Activated T-cell treated with anti-CD3 and anti-CD28 coated beads for 24 hours (primary cell): ENCODE results near the gene CRYBB3.

ENCODE experiments used
- DNase-seq: peaks from one replicate; pipeline ENCODE4 v3.0.0-alpha.2; 2020; ENCODE audit warnings: low read depth

CRYBB3 gene

DNA sequence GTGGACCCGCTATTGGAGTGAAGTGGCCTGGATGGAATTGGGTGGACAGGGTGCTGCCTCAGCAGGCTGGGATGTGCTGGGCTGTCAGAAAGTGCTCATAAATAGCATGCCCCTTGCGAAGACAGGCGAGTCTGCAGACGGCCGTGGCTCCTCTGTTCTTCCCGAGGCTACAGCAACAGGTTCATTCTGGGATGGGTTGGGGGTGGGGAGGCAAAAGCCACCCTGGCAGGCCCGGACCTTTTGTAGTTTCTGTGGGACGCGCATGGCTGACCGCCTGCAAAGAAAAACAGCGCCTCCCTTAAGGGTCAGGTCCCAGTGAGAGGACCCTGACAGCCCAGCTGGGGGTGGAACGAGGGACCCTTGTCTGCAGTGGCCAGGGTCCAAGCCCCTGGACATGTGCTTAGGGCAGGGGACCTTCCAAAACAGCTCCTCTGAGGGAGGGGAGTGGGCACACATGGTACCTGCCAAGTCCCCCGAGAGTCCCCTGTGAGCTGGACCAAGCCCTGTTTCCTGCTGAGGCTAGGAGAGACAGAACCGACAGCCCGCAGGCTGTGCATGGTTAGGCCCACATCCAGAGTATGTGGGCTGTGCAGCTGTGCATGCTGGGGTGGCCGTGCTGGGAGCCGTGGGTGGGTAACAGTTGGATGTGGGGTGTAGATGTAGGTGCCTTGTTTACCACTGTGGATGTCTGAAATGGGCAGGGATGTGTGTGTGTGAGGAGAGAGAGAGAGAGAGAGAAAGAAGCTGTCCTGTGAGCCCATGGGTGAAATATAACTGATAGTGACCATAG is at the start of gene CRYBB3:
CRYBB3 (plus strand) TSS at position 128 of the 790 bp plus-strand sequence. CDS start 1,539 bp downstream, outside the sequence.
- DNase-seq = no peak

DNA sequence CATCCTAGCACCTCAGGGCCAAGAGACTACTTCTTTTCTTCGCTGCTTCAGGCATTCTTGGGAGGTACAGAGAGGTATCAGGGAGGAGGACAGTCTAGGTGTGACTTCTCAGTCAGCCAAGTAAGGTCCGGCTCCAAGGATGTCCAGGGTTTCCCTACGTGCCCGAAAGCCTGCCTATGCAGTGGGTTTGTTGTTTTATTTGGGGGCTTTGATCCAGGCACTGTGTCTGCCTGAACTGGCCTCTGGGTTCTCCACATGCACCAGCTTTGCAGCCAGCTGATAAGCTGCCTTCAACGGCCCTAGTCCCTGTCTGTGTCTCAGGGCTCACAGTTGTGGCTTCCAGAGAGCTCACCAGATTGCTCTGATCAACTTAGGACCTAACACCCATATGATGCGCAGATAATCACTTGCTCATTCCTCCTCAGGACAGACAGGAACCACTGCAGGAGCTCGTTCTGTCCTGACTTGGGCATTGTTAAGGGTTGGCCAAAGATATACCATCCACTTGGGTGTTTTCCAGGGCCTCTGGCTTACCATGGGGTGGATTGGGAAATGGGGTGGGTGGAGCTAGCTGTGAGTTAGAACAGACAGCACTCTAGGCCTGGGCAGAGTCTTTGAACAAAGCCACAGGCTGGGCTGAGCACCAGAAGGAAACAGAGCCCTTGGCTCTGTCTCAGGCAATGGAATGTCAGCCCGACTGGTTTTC is 45.5 kb upstream of the CRYBB3 start:
- no peak for DNase-seq

DNA sequence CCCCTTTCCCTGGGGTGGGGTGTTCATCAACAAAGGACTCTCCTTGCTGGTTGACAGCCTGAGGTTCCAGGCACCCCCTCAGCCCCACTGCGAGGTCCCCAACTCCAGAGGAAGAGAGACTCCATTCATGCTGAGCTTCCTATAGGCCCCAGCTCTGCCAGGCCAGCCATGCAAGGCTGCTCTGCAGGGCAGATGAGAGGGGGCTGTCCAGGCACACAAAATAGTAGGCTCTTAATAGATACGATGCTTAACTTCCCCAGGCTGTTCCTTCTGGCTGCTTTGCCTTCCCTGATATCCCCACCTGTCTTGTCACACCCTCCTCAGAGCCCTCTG is 45.0 kb upstream of the CRYBB3 start:
- DNase-seq = no peak

DNA sequence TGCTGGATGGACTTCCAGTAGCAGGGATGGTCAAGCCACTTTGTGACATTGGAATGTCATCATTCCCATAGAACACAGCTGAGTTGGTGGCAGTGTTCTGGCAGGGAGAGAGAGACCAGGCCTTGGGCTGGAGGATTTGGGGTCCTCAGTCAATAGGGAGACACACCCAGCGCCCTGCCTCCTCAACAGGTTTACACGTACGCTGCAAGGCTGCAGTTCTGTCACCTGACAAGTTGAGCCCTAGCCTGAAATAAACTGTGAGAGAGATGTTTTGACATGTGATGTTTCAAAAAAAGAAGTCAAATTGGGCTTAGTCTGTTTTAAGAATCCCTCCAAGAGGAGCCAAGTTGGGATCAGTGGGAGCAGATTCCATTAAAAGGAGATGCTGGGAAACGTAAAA is 42.9 kb upstream of the CRYBB3 start:
- no peak for DNase-seq

DNA sequence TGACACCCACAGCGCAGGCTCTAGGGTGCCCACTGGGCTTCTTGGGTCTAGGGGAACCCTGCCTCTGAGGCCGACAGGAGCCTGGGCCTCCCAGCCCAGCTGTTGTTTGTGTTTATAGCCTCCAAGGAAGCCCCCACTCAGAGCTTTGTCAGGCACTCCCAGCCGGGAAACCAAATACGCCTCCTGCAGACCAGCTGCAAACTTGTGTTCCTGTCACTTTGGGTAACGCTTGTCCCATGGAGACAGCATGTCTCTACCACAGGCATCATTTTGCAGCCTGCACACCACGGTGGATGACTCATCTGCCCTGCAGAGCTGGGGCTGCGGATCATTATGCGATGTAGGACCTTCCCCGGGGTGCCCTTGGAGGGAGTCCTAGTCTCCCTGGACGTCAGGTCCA is 40.6 kb upstream of the CRYBB3 start:
- no peak for DNase-seq

DNA sequence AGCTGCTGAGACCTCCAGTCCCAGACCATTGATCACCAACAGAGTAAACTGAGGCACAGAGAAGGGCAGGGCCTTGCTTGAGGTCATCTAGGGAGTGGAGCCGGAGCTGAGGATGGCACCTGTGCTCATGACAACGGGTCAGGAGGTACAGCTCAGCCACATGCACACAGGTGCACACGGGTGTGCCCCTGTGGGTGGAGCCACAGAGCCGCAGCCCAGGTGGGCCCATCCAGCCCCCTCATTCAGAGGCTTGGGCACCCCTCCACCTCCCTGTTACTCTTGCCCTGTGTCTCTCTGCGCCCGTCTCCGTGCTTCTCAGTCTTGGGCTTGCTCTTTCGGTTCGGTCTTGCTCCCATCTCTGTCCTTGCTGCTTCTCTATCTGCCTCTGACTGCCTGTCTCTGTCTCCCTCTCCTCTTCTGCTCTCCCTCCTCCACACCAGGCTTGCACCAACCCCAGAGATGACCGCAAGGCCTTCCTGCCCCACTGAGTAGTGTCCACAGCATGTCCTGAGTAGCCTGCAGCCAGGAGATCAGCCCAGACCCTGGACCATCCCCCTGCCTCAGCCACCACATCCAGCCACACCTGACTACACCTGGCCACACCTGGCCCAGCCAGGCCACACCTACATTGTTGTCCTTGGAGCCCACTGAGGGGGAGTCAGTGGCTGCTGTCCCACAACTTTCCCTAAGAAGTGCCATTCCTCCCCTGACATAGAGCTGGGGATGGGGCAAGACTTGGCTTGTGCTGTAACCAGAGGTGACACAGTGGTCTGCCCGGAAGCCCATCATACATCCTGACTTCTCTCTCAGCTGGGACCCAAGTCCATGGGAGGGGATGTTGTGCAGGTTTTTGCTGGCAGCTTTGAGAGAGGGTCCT is 39.3 kb upstream of the CRYBB3 start:
- no peak for DNase-seq

DNA sequence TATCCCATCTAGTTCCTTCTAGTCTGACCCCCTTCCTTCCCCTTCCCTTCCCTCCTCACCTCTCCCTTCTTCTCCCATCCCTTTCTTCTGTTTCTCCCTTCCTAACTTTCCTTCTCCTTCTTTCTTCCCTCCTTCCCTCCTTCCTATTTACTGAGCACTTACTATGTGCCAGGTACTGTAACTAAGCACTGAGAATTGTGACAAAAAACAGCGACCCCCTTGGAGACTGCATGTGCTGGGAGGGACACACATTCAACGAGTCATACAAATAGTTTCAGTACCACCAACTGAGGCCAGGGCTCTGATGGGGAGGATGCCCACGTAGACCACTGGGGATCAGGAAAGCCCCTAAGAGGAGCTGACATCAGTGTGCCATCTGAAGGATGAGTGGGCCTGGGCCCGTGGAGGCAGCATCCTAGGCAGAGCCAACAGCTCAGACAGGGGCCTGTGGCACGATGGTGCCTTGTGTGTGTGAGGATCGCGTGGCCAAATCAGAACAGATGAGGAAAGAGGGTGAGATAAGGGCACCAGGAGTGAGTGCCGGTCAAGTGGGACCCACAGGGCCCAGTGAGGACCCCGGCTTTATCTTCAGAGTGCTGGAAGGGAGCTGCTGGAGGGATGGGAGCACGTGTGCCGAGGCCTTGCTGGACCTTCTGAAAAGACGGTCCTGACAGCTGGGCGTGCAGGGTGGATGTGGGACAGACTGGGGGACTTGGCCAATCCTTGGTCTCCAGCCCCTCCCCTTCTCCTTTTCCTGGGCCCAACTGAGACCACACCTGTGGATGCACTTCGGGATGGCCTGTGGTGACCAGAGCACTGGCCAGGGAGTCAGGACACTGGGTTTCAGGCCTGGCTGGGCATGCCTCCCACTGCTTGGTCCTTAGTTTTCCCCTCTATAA is 38.4 kb upstream of the CRYBB3 start:
- no peak for DNase-seq

DNA sequence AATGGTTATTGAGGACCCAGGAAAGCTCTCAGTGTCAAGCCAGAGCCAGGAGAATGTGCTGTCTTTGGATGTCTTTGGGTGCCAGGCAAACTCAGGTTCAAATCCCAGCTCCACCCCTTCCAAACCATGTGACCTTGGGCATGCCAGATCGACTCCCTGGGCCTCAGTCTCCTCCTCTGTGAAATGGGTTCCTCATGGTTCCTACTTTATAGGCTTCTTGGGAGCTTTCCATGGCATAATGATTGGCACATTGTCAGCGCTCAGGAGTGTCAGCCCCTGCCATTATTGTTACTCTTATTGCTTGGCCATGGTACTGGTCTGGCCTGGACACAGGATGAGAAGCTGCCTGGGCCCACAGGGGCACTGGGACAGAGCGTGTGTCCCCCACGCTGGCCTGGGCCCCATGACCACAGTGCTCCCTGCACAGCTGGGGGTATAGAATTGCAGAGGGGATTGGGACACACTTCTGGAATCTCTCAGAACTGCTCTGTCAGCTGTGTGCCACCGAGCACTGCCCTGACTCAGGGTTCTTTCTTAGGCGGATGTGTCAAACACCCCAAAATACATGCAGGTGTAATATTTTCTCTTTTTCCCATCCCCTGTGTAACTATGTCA is 37.6 kb upstream of the CRYBB3 start:
- no peak for DNase-seq

DNA sequence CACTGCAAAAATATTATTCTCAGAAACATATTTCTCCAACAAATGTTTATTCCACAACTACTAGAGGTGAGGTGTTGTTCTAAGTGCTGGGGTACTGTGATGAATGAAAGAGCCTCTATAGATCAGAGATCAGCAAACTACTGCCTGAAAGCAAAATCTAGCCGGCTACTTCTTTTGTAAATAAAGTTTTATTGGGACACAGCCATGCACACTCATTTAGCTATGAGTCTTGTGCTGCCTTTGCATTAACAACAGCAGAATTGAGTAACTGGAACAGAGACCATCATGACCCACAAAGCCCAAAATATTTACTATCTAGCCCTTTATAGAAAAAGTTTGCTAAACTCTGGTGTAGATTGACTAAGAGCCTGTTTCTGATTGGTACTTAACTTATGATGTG is 37.1 kb upstream of the CRYBB3 start:
- DNase-seq = no peak

DNA sequence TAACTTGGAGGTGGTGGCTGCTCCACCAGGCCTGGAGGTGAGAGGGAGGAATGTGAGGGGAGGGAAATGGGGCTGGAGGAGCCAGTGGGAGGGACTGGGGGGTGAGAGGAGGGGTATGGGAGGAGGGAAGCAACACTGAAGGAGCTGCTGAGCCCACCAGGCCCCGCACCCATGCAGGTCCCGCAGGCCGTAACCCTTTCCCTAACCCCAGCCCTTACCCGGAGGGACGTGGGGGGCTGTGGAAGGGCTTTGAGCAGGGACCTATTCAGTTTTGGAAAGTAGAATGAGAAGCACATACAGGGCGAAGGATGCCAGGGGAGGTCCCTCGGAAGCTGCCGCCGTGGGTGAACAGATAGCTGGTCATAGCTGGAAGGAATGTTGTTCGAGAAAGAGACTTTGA is 33.9 kb upstream of the CRYBB3 start:
- no peak for DNase-seq

DNA sequence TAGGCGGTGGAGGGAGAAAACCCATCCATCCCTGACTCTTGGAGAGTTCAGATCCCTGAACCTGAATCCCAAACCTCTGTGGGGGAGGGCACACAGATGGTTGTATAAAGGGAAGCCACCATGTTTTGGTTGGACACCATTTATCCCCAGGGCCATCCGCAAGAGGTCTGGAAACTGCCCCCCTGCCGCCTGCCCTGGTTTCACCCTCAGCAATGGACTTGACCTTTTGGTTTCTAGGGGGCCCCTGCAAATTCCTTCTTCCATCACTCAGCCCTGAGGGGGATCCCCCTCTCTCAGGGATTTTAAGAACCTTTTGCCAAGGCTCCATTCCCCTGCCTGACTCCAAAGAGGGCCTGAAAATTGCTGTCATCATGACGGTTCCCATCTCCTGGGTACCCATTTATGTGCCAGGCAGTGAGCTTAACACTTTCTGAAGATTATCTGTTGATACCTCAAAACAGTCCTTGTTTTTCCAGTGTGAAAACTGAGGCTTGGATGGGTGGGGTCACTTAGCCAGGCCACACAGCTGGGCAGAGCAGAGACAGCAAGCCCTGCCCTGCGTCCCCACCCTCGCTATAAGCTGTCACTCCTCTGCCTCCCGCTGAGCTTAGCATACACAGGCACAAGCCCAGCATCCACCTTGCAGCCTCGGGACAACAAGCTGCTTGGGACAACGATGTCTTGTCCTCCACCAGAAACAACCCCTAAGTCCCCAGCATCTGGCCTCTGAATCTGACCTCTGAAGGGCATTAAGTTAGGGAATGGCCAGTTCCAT is 33.2 kb upstream of the CRYBB3 start:
- DNase-seq = no peak

DNA sequence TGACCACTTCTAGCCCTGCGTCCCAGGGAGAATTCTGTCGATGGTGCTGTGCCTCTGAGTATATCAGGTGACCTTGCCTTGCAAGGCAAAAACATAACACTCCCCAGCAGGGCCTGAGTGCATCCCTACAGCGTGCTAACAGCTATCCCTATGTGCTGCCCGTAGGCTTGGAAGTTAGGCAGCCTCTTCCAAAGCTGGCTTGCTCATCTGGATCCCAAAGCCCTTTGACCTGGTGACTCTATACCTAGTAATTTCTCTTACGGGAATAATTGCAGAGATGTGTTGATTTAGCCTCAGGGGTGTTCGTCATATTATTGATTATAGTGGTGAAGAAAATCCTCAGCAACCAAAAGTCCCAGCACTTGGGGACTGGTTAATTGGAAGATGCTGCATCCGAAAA is 32.6 kb upstream of the CRYBB3 start:
- no peak for DNase-seq

DNA sequence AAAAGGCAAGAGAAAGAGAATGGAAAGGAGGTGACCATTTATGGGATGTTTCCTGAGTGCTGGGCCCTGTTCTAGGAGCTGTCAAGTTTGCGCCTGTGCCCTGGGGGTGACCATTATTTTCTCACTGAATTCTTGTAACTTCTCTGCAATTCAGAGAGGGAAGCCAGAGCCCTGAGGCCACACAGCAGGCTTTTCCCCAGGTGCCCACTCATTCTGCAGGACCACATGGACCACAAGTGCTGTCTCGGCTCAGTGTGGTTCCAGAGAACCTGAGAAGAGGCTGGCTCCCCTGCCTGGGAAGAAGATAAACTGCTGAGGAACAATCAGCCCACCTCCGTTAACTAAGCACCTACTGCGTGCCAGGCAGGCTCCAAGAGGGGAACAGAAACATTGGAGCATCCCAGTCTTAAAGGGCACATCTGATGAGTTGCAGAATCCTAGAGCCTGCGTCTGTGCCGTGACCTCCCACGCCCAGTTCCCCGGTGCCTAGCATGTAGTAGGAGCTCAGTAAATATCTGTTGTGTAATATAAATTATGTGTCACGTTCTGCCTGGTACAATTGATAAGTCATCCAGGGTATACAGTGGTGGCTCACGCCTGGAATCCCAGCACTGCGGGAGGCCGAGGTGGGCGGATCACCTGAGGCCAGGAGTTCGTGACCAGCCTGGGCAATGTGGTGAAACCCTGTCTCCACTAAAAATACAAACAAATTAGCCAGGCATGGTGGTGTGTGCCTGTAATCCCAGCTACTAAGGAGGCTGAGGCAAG is 31.6 kb upstream of the CRYBB3 start:
- DNase-seq = no peak

DNA sequence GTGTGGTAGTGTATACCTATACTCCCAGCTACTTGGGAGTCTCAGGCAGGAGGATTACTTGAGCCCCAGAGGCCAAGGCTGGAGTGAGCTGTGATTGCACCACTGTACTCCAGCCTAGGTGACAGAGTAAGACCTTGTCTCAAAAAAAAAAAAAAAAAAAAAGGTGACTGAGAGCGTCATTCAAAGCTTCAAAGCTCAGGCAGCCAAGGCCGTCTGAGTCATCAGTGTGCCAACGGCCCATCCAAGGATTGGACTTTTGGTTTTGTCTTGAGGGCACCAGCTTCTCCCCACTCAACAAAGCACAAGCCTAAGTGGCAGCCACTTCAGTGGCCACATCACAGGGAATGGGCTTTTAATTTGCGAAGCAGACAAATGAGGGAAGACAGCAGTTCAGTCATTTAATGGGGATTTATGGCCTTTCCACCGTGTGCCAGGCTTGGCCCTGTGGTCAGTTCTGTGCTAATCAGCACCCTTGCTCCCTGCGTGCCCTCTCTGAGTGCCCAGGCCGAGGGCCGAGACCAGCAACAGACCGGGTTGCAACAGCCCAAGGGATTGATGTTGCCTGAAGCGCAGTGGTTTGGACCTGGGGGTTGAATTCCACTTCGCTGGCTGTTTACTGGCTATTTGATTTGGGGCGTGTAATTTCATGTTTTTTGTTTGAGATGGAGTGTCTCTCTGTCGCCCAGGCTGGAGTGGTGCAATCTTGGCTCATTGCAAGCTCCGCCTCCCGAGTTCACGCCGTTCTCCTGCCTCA is 30.2 kb upstream of the CRYBB3 start:
- no peak for DNase-seq

DNA sequence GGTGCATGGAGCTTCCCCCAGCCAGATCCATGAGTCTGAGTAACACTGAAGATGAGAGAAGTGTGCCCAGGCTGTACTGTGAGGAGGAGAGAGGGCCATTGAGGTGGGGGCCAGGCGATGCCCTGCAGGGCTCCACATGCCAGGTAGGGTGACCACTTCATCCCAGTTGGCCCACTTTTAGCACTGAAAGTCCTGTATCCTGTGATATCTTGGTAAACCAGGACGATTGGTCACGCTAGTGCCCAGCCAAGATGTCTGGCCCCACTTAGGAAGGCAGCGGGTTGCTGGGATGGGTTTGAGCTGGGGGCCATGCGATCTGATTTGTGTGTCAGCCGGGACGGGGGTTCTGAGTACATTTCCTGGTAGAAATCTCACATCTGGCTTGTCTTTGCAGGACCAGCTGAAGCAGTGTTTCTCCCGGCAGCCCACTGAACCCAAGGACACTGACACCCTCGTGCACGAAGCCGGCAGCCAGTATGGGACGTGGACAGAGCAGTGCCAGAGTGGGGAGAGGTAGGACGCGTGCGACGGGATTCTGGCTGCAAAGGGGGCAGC is 29.2 kb upstream of the CRYBB3 start:
- DNase-seq = no peak

DNA sequence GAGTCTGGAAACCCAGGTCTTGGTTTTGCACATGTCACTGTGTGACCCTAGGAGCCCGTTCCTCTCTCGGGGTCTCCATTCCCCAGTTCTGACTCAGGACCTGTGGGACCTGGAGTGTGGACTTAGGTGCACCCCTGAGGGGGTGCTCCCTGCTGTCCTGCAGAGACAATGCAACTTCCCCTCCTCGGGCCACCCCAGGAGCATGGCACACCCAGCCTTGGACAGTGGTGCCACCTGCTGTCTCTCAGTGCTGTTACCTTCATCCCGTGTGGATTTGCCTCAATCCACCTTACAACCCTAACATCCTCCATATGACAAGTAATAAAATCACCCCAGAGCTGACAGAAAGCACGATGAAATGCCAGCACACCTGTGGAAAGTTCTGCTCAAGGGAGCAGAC is 27.5 kb upstream of the CRYBB3 start:
- peak; percentile 20 for DNase-seq

DNA sequence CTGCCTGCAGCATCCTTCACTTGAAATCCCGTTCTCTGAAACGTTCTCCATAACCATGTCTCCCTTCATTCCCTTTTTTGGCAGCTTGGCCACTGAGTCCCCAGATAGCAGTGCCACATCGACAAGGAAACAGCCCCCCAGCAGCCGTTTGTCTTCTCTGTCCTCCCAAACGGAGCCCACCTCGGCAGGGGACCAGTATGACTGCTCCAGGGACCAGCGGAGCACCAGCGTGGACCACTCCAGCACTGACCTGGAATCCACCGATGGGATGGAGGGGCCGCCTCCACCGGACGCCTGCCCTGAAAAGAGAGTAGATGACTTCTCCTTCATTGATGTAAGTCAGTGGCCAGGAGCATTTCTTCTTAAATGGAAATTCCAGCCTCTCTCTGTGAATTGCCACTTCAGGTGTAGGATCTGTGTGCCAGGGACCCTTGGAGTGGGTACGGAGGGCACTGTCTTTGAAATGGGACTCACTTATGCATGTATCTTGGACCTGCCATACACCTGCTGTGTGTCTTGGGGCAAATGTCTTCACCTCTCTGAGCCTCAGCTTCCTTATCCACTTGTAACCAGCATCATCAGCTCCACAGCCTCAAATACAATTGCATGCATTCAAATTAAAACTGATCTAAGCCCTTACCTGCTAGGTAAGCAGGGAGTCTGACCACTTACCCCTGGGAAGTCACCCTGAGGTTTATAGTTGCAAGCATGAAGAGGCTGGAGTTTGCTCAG is 25.3 kb upstream of the CRYBB3 start:
- DNase-seq = no peak

DNA sequence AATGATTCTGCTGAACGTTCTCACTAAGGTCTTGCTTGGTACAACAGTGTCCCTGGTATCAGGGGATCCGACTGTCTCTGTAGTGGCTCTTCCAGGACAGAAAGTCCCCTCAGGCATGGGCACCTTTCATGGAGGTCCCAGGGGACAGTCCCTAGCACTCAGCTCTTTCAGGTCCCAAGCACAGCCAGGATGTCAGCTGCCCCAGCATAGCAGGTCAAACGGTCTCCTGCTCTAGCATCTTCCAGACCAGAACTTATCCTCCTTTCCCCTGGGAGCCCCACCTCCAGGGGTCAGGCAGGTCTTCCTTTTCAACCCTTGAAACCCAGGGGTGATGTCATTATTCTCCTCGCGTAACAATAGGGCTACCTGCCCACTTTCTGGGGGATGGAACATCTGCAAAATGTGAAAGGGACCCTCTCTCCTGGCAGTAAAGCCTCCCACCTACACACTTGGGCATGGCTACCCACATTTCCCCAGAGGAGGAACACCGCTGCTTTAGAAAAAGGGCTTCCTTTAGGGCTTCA is 24.7 kb upstream of the CRYBB3 start:
- DNase-seq = no peak
